Mucosa of rectum (tissue), 2 donors: ENCODE data around the gene PPDPF.

Experiments used
- H3K27ac ChIP-seq, 2 donors: one replicate each; pipeline ENCODE4 v1.7.0; 2013; ENCODE audit warnings: inconsistent platforms in 2 of 2, low read depth in 2 of 2, low read length in 2 of 2
- H3K27me3 ChIP-seq, 2 donors: one replicate each; pipeline ENCODE4 v1.7.0; 2013; ENCODE audit warnings: low read length in 2 of 2; ENCODE audit not compliant: control insufficient read depth in 2 of 2, insufficient read depth in 2 of 2
- H3K36me3 ChIP-seq, 2 donors: one replicate each; pipeline ENCODE4 v1.7.0; 2013; ENCODE audit warnings: low read length in 2 of 2; ENCODE audit not compliant: control insufficient read depth in 2 of 2, insufficient read depth in 2 of 2
- H3K4me1 ChIP-seq, 2 donors: one replicate each; pipeline ENCODE4 v1.7.0; 2013; ENCODE audit warnings: low read length in 2 of 2, mild to moderate bottlenecking in 1 of 2; ENCODE audit not compliant: control insufficient read depth in 2 of 2, insufficient read depth in 2 of 2
- H3K4me3 ChIP-seq, 2 donors: one replicate each; pipeline ENCODE4 v1.7.0; 2013; ENCODE audit warnings: low read length in 2 of 2
- H3K9ac ChIP-seq, 2 donors: one replicate each; pipeline ENCODE4 v1.7.0; 2013; ENCODE audit warnings: low read length in 2 of 2, low read depth in 1 of 2, mild to moderate bottlenecking in 1 of 2
- H3K9me3 ChIP-seq, 2 donors: one replicate each; pipeline ENCODE4 v1.7.0; 2013; ENCODE audit warnings: low read length in 2 of 2; ENCODE audit not compliant: control insufficient read depth in 2 of 2
- donor health status: healthy.
- donor health status: Normal muscosa, but diverticular disease.

The PPDPF gene, protein sequence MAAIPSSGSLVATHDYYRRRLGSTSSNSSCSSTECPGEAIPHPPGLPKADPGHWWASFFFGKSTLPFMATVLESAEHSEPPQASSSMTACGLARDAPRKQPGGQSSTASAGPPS

DNA sequence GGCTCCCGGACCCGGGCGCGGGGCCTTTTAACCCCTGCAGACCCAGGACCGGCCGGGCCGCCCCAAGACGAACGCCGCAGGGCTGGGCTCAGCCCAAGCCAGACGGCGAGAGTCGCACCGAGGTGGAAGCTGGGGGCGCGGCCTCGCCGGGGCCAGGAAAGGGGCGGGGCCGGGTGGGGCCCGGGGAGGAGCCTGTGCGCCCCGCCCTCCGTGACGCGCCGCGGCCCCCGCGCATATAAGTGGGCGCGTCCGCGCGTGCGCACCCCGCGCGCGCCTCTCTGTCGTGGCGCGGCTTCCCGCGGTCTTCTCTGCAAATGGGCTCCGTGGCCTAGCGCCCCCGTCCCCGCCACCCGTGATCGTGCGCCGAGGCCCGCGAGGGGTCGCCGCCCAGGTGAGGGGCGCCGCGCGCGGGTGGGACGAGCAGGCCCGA is at the start of gene PPDPF:
Gene PPDPF, plus strand, starts transcription at position 262 of the 430 bp plus-strand sequence. CDS start 544 bp downstream, outside the sequence.
- peaks cover 16 to 21% of the 10 kb centered on the region in 2 donors for H3K4me1 ChIP-seq
- H3K4me3 ChIP-seq, result peak within 1 kb of the TSS; percentile 82 to 86
- H3K27me3 ChIP-seq, result peaks cover 0 to 2% of the 10 kb centered on the region in 2 donors
- no peaks in the 10 kb centered on the region for H3K9me3 ChIP-seq
- peaks cover 12 to 18% of the 10 kb centered on the region in 2 donors for H3K36me3 ChIP-seq
- H3K27ac ChIP-seq, result peak within 1 kb of the TSS; percentile 93 to 98
- peak within 1 kb of the TSS; percentile 79 to 88 for H3K9ac ChIP-seq

DNA sequence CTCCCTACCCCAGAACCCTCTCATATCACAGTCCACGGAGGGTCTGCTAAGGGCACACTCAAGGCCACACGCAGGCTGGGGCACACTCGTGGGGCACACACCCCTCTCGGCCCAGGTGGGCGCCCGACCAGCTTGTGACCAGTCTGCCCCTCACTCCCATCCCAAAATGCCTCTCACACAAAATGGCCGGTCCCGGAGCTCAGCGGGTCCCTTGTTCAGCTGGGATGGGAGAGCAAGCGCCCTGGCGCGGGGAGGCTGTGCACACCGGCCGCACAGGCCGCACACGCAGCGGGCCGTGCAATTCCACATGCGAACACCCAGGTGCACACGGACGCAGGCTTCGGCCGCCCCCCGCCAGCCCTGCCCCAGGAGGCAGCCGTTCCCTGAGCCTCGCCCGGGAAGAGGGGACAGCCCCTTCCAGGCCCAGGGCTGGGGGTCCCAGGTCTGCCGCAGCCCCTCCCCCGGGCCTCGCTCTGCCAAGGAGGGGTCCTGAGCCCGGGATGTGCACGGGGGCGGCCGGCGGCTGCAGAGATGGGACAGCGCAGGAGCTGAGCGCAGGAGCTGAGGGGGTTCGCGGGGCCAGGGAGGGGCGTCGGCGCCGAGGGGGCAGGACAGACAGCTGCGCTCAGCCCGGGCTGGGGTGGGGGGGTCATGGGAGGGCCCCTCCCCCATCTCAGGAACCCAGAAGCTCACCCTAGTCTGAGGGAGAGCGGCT is 49.4 kb upstream of the PPDPF start:
- Histone ChIP-seq H3K9ac (no peak overlapping the region), H3K9me3 (no peaks in the 10 kb centered on the region), H3K36me3 (no peaks in the 10 kb centered on the region), H3K4me3 (no peak overlapping the region), H3K27ac (no peak overlapping the region), H3K4me1 (no peaks in the 10 kb centered on the region), H3K27me3 (peaks cover 17 to 35% of the 10 kb centered on the region in 2 donors)

DNA sequence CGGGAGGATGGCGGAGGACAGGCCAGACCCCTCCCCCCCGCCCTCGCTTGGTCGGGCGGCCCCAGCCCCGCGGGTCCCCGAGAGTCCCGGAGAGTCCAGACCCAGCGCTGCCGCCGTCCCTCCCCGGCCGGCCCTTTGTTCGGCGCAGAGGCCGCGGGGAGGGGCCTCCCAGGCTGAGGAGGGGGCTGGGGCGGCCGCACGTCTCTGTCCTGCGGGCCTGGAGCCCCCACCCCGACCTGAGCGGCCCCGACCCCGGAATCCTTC is 48.9 kb upstream of the PPDPF start:
- Histone ChIP-seq H3K27me3 (peaks cover 17 to 35% of the 10 kb centered on the region in 2 donors), H3K4me1 (no peaks in the 10 kb centered on the region), H3K36me3 (no peaks in the 10 kb centered on the region), H3K9me3 (no peaks in the 10 kb centered on the region), H3K27ac (no peak overlapping the region), H3K9ac (no peak overlapping the region), H3K4me3 (no peak overlapping the region)

GRCh38 chr20:63471981-63472831 is 48.4 kb upstream of the PPDPF start, which contains the start of gene KCNQ2:
Gene KCNQ2 (minus strand): TSS chr20:63472655. CDS start chr20:63472463, 192 bp downstream.
- Histone ChIP-seq H3K36me3 (no peaks in the 10 kb centered on the region), H3K27ac (no peak within 1 kb of the TSS), H3K9me3 (no peaks in the 10 kb centered on the region), H3K27me3 (peaks cover 21 to 35% of the 10 kb centered on the region in 2 donors), H3K4me1 (no peaks in the 10 kb centered on the region), H3K4me3 (no peak within 1 kb of the TSS), H3K9ac (no peak within 1 kb of the TSS)

DNA sequence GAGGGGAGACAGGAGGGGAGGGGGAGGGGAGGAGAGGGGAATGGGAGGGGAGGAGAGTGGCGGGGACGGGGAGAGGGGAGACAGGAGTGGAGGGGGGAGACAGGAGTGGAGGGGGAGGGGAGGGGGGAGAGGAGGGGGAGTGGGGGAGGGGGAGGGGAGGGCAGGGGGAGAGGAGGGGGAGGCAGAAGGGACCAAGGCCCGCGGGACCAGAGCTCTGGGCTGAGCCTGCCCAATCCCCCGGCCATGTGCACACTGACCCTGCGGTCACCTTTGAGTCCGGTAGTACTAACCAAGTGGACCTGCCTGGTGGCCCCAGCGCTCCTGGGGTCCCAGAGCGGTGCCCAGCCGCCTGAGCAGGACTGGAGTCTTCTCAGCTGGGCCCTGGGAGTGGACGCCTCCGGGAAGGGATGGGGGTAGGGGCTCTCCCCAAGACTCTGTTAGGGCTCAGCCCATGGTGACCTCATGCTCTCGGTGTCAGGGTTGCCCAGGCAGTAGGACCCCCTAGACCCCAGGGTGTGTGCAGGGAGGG is 47.6 kb upstream of the PPDPF start:
- no peak overlapping the region for H3K27ac ChIP-seq
- no peak overlapping the region for H3K4me3 ChIP-seq
- no peaks in the 10 kb centered on the region for H3K9me3 ChIP-seq
- no peak overlapping the region for H3K9ac ChIP-seq
- peaks cover 21 to 35% of the 10 kb centered on the region in 2 donors for H3K27me3 ChIP-seq
- no peaks in the 10 kb centered on the region for H3K4me1 ChIP-seq
- H3K36me3 ChIP-seq, result no peaks in the 10 kb centered on the region

DNA sequence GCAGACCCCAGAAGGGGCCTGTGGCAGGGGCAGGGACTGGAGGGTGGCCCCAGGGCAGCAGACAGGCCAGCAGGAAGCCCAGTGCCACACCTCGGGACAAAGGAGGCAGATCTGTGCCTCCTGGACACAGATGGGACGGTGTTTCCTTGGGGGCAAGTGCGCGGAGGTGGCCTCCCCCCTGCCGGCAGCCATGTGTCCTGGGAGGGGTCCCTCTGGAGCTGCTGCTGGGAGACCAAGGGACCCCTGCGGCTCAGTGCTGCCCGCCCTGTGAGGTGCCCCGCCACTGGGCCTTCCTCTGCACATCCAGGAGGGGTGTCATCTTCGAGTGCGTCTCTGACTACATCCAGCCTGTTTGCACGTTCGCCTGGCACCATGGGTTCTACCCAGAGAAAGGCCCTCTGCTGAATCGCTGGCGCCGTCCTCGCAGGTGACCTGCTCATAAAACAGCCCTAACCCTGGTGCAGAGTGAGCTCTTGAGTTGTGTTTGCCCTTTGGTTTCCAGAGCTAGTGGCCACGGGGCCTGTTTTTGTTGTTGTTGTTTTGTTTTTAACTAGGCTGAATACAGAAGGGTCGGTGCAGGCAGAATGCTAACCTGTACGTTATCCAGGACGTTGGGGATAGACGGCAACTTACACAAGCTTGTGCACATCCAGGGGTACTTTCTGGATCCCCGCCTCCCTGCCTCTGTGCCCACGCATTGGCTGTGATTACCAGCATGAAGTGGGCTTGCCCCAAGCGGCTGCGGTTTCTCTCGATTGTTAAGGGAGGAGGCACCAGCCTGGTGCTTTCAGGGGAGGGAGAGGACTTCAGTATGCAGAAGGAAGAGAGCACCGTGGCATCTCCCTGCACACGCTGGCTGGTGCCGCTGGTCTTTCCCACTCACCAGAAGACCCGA is 46.8 kb upstream of the PPDPF start:
- Histone ChIP-seq H3K9ac (no peak overlapping the region), H3K27me3 (peaks cover 21 to 35% of the 10 kb centered on the region in 2 donors), H3K36me3 (no peaks in the 10 kb centered on the region)

GRCh38 chr20:63475209-63475608 is 45.4 kb upstream of the PPDPF start:
- no peak overlapping the region for H3K9ac ChIP-seq
- H3K4me3 ChIP-seq, result no peak overlapping the region
- peaks cover 25 to 35% of the 10 kb centered on the region in 2 donors for H3K27me3 ChIP-seq
- no peaks in the 10 kb centered on the region for H3K9me3 ChIP-seq
- H3K27ac ChIP-seq, result no peak overlapping the region
- H3K36me3 ChIP-seq, result no peaks in the 10 kb centered on the region
- H3K4me1 ChIP-seq, result no peaks in the 10 kb centered on the region

More for the DNA sequence above, 46.8 kb upstream of the PPDPF start:
- no peak overlapping the region for H3K27ac ChIP-seq
- no peaks in the 10 kb centered on the region for H3K4me1 ChIP-seq
- no peak overlapping the region for H3K4me3 ChIP-seq
- no peaks in the 10 kb centered on the region for H3K9me3 ChIP-seq

DNA sequence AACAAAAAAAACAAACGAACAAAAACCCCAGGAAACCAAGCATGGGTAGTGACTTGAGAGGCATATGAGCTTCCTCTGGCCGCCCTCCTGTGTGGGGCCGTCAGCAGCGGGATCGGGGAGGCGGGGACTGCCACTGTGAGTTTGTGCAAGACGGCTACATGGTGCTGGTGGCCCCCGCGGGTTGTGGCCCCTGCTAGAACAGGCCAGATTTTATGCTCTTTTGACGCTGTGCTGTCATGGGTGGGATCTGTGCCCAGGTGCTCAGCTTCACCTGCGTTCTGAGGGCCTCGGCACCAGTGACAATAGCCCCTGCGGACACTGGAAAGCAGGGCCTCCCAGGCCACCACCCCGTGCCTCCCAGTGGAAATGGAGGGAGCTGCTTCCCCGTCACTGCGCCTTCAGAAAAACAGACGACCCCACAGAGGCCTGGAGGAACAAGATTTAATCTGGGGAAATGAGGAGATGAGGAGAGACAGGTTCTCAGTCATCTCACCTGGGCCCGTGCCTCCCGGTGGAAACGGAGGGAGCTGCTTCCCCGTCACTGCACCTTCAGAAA is 43.4 kb upstream of the PPDPF start:
- Histone ChIP-seq H3K4me1 (no peaks in the 10 kb centered on the region), H3K27me3 (peaks cover 27 to 28% of the 10 kb centered on the region in 2 donors), H3K27ac (no peak overlapping the region), H3K36me3 (no peaks in the 10 kb centered on the region), H3K9me3 (no peaks in the 10 kb centered on the region), H3K9ac (no peak overlapping the region), H3K4me3 (no peak overlapping the region)

DNA sequence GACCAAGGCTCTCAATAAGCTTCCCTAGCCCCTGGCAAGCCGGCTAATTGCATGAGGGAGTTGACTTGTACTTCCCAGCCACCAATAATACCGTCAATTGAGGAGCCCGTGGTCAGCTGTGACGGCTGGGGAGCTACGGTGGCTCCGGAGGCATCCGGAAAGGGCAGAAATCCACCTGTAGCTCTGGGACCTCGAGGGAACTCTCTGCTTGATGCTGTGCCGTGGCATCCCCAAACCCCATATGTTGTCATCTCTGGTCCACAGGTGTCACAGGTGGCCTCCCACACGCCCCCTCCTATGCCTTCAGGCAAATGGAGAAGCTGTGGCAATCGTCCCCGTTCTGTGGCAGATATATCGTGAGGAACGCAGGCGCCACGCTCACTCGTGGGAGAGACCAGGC is 42.6 kb upstream of the PPDPF start:
- H3K4me1 ChIP-seq, result no peaks in the 10 kb centered on the region
- H3K27ac ChIP-seq, result no peak overlapping the region
- no peaks in the 10 kb centered on the region for H3K9me3 ChIP-seq
- H3K27me3 ChIP-seq, result peaks cover 31 to 34% of the 10 kb centered on the region in 2 donors
- H3K36me3 ChIP-seq, result no peaks in the 10 kb centered on the region
- no peak overlapping the region for H3K4me3 ChIP-seq
- H3K9ac ChIP-seq, result no peak overlapping the region
